Measurements from ENCODE around the gene IDH2. TPM values are rescaled to one million over a fixed set of nuclear protein-coding genes. Genes with fewer than 3 reads are reported as not detected.
A peak's percentile ranks its signal among the peaks of the same experiment; 100 is the strongest.

IDH2 gene
- total and polyA plus RNA-seq, 10 of the 15 experiments (the other 5 are each of a cell fraction or from before 2014, with no cell fraction given): 2.3 to 358 (median 242) TPM

DNA sequence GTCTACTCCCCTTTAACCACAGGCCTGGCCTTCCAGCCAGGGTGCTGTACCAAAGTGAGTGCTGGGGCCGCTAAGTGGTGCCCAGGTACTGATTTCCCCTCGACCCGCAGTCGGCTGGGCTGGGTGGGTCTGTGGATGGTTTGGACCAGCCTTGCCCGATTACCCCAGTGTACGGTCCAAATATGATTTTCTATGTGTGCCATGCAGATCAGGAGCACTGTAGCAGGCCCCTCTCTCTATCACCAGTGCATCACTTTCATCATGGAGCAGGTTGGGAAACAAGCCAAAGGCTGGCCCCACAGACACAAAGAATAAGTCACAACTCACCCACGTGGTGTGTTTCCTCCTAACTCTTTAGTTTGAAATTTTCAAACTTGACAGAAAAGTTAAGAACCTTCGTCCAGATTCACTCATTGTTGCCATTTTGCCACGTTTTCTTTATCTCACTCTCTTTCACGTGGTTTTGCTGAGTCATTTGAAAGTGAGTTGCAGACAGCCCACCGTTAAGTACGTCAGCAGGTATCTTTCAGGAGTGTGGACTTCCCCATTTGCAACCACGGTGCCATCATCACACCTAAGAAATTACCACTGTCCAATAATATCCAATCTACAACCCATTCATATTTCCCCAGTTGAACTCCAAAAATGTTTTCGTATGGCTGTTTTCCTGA, 64.2 kb downstream of the IDH2 start (continued):
- TF ChIP-seq SMAD1 (IDR thresholded peaks at IDR 0.05; ENCODE audit: low read depth, partially characterized antibody): no peak
- no peak for TF ChIP-seq RCOR1 (conservative IDR thresholded peaks at IDR 0.05; ENCODE audit: low read depth, low read length)
- TF ChIP-seq ZNF622 (IDR thresholded peaks at IDR 0.05): no peak
- TF ChIP-seq KLF5 (IDR thresholded peaks at IDR 0.05; ENCODE audit: partially characterized antibody): peak; percentile 93
- no peak for TF ChIP-seq POLR2AphosphoS2 (IDR thresholded peaks at IDR 0.05; ENCODE audit: low read depth, low read length)
- TF ChIP-seq GATAD2B (conservative IDR thresholded peaks at IDR 0.05; ENCODE audit: low read depth): peak; percentile 37
- peak; percentile 95 for TF ChIP-seq MTA2 (IDR thresholded peaks at IDR 0.05; ENCODE audit: low read depth)
- TF ChIP-seq, protein P1, sequence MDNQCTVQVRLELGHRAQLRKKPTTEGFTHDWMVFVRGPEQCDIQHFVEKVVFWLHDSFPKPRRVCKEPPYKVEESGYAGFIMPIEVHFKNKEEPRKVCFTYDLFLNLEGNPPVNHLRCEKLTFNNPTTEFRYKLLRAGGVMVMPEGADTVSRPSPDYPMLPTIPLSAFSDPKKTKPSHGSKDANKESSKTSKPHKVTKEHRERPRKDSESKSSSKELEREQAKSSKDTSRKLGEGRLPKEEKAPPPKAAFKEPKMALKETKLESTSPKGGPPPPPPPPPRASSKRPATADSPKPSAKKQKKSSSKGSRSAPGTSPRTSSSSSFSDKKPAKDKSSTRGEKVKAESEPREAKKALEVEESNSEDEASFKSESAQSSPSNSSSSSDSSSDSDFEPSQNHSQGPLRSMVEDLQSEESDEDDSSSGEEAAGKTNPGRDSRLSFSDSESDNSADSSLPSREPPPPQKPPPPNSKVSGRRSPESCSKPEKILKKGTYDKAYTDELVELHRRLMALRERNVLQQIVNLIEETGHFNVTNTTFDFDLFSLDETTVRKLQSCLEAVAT (IDR thresholded peaks at IDR 0.05): 0 out of 2 replicates have a peak, but pooled peaks have one; percentile 73
- TF ChIP-seq ZZZ3 (IDR thresholded peaks at IDR 0.05; ENCODE audit: control insufficient read depth, insufficient read length, low read depth): no peak
- TF ChIP-seq MYB (IDR thresholded peaks at IDR 0.05; ENCODE audit: borderline replicate concordance, low read depth, low read length): no peak
- TF ChIP-seq IKZF2 (IDR thresholded peaks at IDR 0.05): peak; percentile 95 to 97
- TF ChIP-seq RFX5 (IDR thresholded peaks at IDR 0.05; ENCODE audit: low read depth, low read length): no peak
- no peak for TF ChIP-seq POLR2A (IDR thresholded peaks at IDR 0.05; ENCODE audit: low read depth, low read length)
- TF ChIP-seq ZNF24 (IDR thresholded peaks at IDR 0.05): peak; percentile 94
- TF ChIP-seq, protein P2, sequence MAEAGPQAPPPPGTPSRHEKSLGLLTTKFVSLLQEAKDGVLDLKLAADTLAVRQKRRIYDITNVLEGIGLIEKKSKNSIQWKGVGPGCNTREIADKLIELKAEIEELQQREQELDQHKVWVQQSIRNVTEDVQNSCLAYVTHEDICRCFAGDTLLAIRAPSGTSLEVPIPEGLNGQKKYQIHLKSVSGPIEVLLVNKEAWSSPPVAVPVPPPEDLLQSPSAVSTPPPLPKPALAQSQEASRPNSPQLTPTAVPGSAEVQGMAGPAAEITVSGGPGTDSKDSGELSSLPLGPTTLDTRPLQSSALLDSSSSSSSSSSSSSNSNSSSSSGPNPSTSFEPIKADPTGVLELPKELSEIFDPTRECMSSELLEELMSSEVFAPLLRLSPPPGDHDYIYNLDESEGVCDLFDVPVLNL (IDR thresholded peaks at IDR 0.05; ENCODE audit: low read depth, low read length): no peak
- TF ChIP-seq, protein P3, sequence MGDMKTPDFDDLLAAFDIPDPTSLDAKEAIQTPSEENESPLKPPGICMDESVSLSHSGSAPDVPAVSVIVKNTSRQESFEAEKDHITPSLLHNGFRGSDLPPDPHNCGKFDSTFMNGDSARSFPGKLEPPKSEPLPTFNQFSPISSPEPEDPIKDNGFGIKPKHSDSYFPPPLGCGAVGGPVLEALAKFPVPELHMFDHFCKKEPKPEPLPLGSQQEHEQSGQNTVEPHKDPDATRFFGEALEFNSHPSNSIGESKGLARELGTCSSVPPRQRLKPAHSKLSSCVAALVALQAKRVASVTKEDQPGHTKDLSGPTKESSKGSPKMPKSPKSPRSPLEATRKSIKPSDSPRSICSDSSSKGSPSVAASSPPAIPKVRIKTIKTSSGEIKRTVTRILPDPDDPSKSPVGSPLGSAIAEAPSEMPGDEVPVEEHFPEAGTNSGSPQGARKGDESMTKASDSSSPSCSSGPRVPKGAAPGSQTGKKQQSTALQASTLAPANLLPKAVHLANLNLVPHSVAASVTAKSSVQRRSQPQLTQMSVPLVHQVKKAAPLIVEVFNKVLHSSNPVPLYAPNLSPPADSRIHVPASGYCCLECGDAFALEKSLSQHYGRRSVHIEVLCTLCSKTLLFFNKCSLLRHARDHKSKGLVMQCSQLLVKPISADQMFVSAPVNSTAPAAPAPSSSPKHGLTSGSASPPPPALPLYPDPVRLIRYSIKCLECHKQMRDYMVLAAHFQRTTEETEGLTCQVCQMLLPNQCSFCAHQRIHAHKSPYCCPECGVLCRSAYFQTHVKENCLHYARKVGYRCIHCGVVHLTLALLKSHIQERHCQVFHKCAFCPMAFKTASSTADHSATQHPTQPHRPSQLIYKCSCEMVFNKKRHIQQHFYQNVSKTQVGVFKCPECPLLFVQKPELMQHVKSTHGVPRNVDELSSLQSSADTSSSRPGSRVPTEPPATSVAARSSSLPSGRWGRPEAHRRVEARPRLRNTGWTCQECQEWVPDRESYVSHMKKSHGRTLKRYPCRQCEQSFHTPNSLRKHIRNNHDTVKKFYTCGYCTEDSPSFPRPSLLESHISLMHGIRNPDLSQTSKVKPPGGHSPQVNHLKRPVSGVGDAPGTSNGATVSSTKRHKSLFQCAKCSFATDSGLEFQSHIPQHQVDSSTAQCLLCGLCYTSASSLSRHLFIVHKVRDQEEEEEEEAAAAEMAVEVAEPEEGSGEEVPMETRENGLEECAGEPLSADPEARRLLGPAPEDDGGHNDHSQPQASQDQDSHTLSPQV (IDR thresholded peaks at IDR 0.05): peak; percentile 95
- peak; percentile 54; the same call in 1 of the 2 replicates for TF ChIP-seq TBL1XR1 (IDR thresholded peaks at IDR 0.05; ENCODE audit: low read depth, low read length)
- TF ChIP-seq, protein P4, sequence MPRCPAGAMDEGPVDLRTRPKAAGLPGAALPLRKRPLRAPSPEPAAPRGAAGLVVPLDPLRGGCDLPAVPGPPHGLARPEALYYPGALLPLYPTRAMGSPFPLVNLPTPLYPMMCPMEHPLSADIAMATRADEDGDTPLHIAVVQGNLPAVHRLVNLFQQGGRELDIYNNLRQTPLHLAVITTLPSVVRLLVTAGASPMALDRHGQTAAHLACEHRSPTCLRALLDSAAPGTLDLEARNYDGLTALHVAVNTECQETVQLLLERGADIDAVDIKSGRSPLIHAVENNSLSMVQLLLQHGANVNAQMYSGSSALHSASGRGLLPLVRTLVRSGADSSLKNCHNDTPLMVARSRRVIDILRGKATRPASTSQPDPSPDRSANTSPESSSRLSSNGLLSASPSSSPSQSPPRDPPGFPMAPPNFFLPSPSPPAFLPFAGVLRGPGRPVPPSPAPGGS (IDR thresholded peaks at IDR 0.05; ENCODE audit: borderline replicate concordance, insufficient read depth, low read depth, low read length, poor library complexity, severe bottlenecking): peak; percentile 36
- no peak for TF ChIP-seq SMC3 (IDR thresholded peaks at IDR 0.05; ENCODE audit: borderline replicate concordance, low read length)
- TF ChIP-seq IKZF1 (conservative IDR thresholded peaks at IDR 0.05): peak; percentile 94
- TF ChIP-seq HDAC6 (IDR thresholded peaks at IDR 0.05; ENCODE audit: unreplicated experiment): no peak

Data from GM12878 (cell line).